NCI-H128 (cell line): ENCODE measurements around the gene PLEKHH3.
A peak's percentile ranks its signal among the peaks of the same experiment; 100 is the strongest.

Experiments used
- DNase-seq: peaks from one replicate; lab custom pipeline; 2025; ENCODE audit not compliant: unreplicated experiment; lab: John Stamatoyannopoulos, UW

Gene PLEKHH3

GRCh38 chr17:42676424-42677011 lies at the start of gene PLEKHH3:
TSS of gene PLEKHH3 (minus strand) at chr17:42676994. CDS start at chr17:42676563, 431 bp downstream.
- no peak for DNase-seq

GRCh38 chr17:42725143-42725542 lies 48.3 kb upstream of the PLEKHH3 start:
- DNase-seq: no peak

- DNase-seq: no peak
Measured at GRCh38 chr17:42723636-42724035, 46.8 kb upstream of the PLEKHH3 start.

- peak; percentile 28 for DNase-seq
Measured at GRCh38 chr17:42720996-42721583, 44.3 kb upstream of the PLEKHH3 start.

- DNase-seq: no peak
Measured at GRCh38 chr17:42709561-42709960, 32.8 kb upstream of the PLEKHH3 start.

GRCh38 chr17:42708588-42708987 lies 31.8 kb upstream of the PLEKHH3 start:
- DNase-seq: no peak

GRCh38 chr17:42706732-42707131 lies 29.9 kb upstream of the PLEKHH3 start:
- DNase-seq: no peak

GRCh38 chr17:42704837-42705494 lies 28.2 kb upstream of the PLEKHH3 start:
- no peak for DNase-seq

GRCh38 chr17:42704490-42704836 lies 27.7 kb upstream of the PLEKHH3 start:
- DNase-seq: no peak

- DNase-seq: no peak
Measured at GRCh38 chr17:42702446-42702845, 25.7 kb upstream of the PLEKHH3 start.

- no peak for DNase-seq
Measured at GRCh38 chr17:42700586-42701289, 23.9 kb upstream of the PLEKHH3 start.

GRCh38 chr17:42699415-42699740 lies 22.6 kb upstream of the PLEKHH3 start:
- DNase-seq: no peak

GRCh38 chr17:42698736-42699414 lies 22.1 kb upstream of the PLEKHH3 start:
- DNase-seq: no peak

- DNase-seq: no peak
Measured at GRCh38 chr17:42697108-42697811, 20.5 kb upstream of the PLEKHH3 start.

- no peak for DNase-seq
Measured at GRCh38 chr17:42695500-42695899, 18.7 kb upstream of the PLEKHH3 start.

- DNase-seq: no peak
Measured at GRCh38 chr17:42694524-42694923, 17.7 kb upstream of the PLEKHH3 start.

- DNase-seq: no peak
Measured at GRCh38 chr17:42692489-42692888, 15.7 kb upstream of the PLEKHH3 start.

GRCh38 chr17:42691021-42691545 lies 14.3 kb upstream of the PLEKHH3 start:
- DNase-seq: no peak

GRCh38 chr17:42690596-42690995 lies 13.8 kb upstream of the PLEKHH3 start:
- no peak for DNase-seq

- no peak for DNase-seq
Measured at GRCh38 chr17:42687707-42688320, 11.0 kb upstream of the PLEKHH3 start.
